Sciatic nerve (tissue), 2 donors: Measurements from ENCODE around the gene CLNK. TPM values are rescaled to one million over a fixed set of nuclear protein-coding genes. Genes with fewer than 3 reads are reported as not detected.

ENCODE experiments used
- ATAC-seq: fragments of 200-7000 bp; cut with Tn5 transposase; one replicate; pipeline ENCODE4 v1.9.1; 2020; ENCODE audit warnings: mild to moderate bottlenecking, moderate library complexity
- DNase-seq: peaks from one replicate; pipeline ENCODE4 v3.0.0-alpha.2; 2020; ENCODE audit warnings: low spot score
- intact Hi-C: fragments of 100-400 bp; cut with DNase I; formaldehyde crosslinking; loops from one replicate; pipeline ENCODE4 v1.14.2; 2022
- total RNA-seq: library from RNA; stranded (reverse); fragmentation: NEBNext Ultra II Directional; extraction: Animal tissue kit (Norgen Biotek cat#: 25700); gene quantifications from one replicate; pipeline ENCODE4 v1.2.1, GENCODE V29; 2021
- donor health status: DM: no; HTN: no; CAD: no.
- donor health status: DM: no; HTN: no; CAD: no.

Gene CLNK
- total RNA-seq, 1 donor from 2014 or later = not detected

GRCh38 chr4:10454121-10454520 is 230.4 kb downstream of the CLNK start:
- intact Hi-C loops = no loop called here
- ATAC-seq (no peak), DNase-seq (no peak)

GRCh38 chr4:10448991-10449390 is 235.6 kb downstream of the CLNK start:
- ATAC-seq (no peak), DNase-seq (no peak)
- intact Hi-C loops = no loop called here

DNA sequence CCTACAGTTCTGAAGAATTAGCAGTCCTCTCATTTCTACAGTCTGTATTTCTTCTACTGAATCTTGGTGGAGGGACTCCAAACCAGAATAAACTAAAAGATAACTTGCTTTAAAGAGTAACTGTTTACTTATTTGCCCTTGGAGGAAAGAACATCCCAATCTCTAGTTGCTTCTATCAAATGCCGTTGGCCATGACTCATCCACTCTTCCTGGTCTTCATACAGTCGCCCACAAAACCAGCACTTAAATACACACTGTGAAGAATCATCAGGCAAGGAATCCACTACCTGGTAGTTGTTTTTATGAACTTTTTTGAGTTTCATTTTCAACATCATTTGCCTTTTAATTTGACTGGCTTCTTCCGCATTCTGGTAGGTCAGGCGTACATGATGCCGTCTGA is 241.6 kb downstream of the CLNK start:
- no peak for ATAC-seq
- intact Hi-C loops = no loop called here

GRCh38 chr4:10441512-10441911 is 243.1 kb downstream of the CLNK start:
- no peak for DNase-seq
- no peak for ATAC-seq
- intact Hi-C loops = no loop called here

More for the DNA sequence above, 241.6 kb downstream of the CLNK start:
- DNase-seq = no peak

DNA sequence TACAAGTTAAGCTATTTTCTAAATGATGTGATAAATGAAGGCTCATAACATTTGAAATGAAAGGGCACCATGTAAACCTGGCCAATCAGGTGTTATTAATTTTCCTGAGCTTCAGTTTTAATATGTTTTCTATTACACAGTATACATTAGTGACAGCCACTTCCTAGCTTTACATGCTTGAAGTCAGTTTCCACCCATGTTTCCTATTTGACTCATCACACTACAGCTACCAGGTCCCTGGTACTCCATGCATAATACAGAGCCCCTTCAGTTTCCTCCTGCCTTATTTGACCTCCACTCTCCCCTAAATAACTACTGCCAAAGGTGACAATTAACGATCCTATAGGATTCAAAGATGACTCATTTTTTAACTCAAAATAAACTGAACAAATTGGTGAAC is 245.6 kb downstream of the CLNK start:
- ATAC-seq = no peak
- intact Hi-C loops = no loop called here
- DNase-seq = no peak

- ATAC-seq = no peak
- DNase-seq = no peak
- intact Hi-C loops = no loop called here
Observed at GRCh38 chr4:10437735-10438134, 246.8 kb downstream of the CLNK start.

Other genes with a start within 250 kb of the CLNK start
- gene ZNF518B, start 227.3 kb downstream of the CLNK start, total RNA-seq = 20.3 TPM